Hepatocyte (in vitro differentiated cells): ENCODE results near the gene PTPRD.

Experiments
- EZH2phosphoT487 ChIP-seq: fragments of 200-600 bp; sonication (generic); IDR thresholded peaks from one replicate; pipeline ENCODE4 v1.6.1; 2018; ENCODE audit warnings: antibody characterized with exemption, mild to moderate bottlenecking, low read depth, moderate library complexity; ENCODE audit not compliant: unreplicated experiment, severe bottlenecking
- TF ChIP-seq, protein P1 (sequence below): fragments of 200-600 bp; sonication (generic); IDR thresholded peaks from 2 replicates; pipeline ENCODE4 v1.5.1; 2016; ENCODE audit warnings: antibody characterized with exemption, mild to moderate bottlenecking; ENCODE audit not compliant: poor library complexity

DNA sequence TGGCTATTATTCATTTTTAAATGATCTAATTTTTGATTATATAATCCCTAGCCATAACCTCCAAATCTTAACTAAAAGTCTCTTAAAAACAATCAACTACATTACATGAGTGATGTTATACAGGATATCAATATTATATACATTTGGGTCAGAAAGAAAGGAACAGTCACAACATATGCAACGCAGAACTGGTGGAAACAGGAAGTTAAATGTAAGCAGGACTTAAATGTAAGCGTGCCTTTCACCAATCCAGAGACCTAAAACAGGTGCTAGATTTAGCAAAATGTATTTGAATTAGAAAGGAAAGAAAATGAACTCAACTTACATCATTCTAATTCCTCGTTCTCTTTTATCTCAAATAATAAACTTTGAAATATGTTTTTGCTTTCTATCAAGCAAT is 738.5 kb downstream of the PTPRD start:
- TF ChIP-seq, protein P1, sequence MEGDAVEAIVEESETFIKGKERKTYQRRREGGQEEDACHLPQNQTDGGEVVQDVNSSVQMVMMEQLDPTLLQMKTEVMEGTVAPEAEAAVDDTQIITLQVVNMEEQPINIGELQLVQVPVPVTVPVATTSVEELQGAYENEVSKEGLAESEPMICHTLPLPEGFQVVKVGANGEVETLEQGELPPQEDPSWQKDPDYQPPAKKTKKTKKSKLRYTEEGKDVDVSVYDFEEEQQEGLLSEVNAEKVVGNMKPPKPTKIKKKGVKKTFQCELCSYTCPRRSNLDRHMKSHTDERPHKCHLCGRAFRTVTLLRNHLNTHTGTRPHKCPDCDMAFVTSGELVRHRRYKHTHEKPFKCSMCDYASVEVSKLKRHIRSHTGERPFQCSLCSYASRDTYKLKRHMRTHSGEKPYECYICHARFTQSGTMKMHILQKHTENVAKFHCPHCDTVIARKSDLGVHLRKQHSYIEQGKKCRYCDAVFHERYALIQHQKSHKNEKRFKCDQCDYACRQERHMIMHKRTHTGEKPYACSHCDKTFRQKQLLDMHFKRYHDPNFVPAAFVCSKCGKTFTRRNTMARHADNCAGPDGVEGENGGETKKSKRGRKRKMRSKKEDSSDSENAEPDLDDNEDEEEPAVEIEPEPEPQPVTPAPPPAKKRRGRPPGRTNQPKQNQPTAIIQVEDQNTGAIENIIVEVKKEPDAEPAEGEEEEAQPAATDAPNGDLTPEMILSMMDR: no peak
- TF ChIP-seq EZH2phosphoT487: no peak
